ENCODE data around the gene TAF1A.
"Not testable (repeated sequence)": the region's sequence is repeated elsewhere in the genome, so short reads cannot be mapped to it uniquely, and the experiment has no call there.

The TAF1A gene

DNA sequence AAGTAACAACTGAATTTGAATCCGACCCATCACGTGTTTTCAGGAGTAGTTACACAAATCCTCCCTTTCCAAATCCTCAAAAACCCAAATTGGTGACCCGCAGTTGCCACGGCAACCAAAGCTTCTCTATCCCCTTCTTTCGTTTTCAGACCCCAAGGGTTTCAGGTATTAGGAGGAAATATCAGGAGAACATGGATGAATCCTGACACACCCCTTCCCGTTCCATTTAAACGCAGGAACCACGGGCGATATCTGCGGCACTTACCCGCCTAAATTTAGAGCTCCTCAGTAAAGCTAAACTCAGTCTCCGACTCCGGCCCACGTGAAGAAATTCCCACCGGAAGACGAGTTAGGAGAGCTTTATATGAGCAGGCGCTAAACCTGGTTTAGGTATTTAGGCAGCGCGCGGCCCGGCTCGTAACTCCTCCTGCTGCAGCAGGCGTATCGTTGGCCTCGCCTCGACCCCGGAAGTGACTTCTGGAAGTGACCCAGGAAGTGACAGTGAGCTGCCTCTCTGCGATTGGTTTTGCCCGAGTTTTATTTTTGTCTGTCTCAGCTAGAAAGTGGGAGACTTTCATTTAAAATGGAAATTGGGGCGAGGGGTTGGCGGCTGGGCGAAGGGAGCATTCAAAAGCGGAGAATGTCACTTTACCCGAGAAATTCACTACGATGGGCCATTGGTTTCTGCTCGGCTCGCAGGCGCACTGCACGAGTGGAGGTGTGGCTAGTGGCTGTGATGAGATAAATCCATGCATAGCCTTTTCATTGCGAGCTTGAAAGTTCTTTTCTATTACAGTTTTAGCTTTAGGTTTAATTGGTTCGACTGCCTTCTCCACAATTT is at the start of gene TAF1A:
Gene TAF1A, minus strand, starts transcription at position 472 of the 841 bp plus-strand sequence.
- peak; percentile 82 to 88 for DNase-seq

DNA sequence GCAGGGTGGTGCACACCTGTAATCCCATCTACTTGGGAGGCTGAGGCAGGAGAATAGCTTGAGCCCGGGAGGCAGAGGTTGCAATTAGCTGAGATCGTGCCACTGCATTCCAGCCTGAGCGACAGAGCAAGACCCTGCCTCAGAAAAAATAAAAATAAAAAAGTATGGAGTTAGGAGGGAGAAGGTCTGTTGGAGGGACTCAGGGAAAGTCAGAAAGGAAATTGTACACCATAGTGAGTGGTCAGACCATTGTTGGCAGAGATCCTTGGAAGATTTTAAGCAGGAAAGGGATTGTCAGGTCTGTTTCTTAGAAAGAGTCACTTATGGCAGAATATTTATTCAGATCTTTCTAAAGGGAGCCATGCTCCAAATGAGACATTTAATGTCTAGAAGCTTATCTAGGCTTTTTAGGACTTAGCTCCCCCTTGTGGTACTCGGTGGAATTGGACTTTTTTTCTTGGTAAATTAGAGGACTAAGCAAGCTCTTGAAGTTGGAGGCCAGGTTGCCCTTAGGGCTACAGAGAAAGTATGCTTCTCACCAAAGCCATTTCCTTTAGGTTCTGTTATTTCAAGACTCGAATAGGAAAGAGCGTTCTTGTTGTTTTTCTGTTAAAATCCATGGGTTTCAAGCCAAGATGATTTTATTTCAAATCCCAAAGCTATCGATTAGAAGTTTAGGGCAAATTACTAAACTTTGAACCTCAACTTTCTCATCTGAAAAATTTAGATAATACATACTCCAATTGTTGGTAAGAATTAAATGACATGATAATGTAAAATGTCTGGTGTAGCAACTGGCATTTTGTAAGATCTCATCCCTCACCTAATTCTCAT is 44.7 kb upstream of the TAF1A start:
- peak; percentile 75 to 90 for DNase-seq

DNA sequence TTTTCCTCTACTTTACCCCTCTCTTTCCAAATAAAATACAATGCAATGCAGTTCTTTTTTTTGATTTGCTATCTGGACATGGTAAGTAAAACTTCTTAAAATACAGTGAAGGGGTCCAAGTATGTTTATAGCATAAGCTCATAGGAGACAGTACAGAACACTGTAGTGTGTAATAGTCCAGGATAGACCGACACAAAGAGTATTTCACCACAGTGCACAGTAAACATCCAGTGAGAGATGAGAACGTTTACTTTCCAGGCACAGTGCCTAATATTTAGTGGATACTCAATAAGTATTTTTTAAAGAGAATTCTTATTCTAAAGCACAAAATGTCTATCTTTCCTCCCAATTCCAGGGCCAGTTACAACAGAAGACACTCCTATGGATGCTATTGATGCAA is 43.0 kb upstream of the TAF1A start:
- no peak for DNase-seq

DNA sequence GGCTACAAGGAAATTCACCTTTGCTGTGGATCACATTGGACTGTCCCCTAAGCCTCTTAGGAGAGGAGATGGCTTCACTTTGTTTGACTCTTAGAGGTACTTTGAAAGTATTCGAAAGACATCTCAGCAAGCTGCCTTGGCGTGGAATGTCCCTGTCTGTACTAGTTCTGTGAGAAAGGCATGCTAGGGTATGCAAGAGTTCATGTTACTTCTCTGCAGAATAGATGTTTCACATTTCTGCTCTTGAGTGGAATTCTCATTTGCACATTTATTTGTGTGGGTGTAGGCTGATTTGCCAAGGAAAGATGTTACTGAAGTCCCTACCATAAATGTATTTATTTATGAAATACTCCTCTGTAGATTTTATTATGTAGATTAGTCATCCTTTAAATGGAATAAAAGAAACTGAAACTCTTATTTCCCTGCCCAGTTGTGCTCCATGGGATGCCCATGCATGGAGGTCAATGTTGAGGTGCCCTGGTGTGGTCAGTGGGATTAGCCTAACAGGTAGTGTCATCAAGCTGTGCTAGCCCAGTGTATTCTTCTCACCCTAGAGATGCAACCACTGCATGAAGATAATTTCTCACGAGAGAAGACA is 42.0 kb upstream of the TAF1A start:
- DNase-seq, result no peak

DNA sequence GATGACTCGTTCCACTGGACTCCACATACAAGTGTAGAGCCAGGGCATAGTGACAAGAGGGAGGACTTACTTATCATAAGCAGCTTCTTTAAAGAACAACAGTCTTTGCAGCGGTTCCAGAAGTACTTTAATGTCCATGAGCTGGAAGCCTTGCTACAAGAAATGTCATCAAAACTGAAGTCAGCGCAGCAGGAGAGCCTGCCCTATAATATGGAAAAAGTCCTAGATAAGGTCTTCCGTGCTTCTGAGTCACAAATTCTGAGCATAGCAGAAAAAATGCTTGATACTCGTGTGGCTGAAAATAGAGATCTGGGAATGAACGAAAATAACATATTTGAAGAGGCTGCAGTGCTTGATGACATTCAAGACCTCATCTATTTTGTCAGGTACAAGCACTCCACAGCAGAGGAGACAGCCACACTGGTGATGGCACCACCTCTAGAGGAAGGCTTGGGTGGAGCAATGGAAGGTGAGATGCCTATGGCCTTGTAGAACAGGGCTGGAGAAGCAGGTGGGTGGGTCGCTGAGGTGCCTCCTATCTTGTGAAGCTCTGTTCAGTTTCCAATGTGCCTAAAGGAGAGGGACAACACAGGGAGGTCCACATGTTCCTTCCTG is 40.3 kb upstream of the TAF1A start:
- no peak for DNase-seq

DNA sequence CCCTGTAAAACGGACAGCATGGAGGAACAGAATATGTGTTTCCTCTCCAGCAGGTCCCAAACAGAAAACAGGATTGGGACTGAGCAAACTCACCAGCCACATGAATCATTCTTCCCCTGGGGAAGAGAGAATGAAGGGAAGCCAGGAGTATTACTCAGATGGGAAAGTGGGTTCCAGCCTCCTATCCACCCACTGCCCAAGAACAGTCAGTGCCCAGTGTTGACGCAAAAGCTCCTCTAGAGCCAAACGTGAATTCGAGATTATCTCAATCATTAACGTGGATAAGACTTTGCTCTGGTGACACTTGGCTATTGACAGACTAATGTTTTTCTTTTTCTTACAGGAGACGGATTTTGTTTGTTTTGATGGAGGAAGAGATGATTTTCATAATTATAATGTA is 37.5 kb upstream of the TAF1A start:
- DNase-seq, result no peak

DNA sequence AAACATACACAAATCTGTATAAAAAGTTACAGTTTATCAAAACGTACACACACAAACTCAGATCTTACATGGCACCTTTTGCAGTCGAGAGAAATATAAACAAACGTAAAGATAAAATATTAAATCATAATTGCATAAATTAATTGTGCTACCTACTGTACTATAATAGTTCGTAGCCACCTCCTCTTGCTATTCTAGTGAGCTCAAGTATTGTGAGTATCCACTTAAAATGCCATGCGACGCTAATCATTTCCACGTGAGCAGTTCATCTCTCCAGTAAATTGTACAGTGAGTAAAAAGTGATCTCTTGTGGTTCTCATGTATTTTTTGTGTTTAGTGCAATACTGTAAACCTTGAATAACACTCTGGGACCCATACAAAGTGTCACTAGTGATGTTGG is 34.5 kb upstream of the TAF1A start:
- DNase-seq, result no peak

DNA sequence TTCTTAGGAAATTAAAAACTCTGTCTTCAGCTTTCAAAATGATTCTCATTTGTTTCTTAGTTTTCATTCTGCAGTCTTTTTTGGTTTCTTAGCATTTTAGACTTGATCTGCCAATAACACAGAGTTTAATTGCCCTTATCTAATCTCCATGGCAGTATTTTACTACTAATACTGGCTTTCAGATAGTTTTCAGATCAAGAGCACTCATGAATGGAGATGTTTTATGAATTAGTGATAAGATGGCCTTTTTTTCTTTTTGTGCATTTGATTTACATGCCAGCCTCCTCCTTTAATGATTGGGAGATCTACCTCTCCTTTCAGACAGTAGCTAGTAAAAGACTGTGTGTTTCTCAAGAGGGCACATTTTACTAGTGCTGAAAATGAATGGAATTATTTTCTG is 33.7 kb upstream of the TAF1A start:
- DNase-seq, result no peak

DNA sequence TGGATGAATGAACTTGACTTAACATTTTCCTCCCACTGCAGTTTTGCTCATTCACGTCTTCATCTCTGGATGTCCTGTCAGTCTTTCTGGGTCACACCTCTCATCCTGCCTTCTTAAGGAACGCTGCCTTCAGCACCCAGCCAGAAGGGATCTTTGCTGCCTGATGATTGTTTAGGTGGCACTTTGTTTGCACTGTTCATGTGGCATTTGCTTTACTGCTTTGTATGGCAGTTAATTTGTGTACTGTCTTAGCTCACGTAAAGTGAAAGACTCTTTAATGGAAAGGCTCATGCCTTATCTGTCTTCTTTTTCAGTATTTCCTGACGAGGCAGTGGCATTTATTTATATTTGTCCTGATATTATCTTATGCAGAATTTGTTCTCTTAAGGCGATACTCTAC is 33.0 kb upstream of the TAF1A start:
- DNase-seq, result no peak

DNA sequence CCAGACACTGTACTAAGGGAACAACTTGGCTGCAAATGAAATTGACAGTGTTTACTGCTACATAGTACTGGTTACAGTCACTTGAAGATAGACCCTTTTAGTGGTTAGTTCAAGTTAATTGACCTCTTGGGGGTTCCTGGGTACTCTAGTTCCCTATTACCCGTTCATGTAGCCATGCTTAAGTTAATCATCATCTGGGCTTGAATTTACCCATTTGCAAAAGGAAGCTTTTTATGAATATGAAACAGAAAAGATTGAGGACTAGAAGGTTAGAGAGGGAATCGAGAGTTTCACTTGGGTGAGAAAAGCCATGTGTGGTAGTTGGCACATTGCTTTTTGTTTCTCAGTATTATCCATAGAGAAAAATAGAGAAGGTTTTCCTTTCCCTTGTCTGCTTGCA is 30.8 kb upstream of the TAF1A start:
- no peak for DNase-seq

DNA sequence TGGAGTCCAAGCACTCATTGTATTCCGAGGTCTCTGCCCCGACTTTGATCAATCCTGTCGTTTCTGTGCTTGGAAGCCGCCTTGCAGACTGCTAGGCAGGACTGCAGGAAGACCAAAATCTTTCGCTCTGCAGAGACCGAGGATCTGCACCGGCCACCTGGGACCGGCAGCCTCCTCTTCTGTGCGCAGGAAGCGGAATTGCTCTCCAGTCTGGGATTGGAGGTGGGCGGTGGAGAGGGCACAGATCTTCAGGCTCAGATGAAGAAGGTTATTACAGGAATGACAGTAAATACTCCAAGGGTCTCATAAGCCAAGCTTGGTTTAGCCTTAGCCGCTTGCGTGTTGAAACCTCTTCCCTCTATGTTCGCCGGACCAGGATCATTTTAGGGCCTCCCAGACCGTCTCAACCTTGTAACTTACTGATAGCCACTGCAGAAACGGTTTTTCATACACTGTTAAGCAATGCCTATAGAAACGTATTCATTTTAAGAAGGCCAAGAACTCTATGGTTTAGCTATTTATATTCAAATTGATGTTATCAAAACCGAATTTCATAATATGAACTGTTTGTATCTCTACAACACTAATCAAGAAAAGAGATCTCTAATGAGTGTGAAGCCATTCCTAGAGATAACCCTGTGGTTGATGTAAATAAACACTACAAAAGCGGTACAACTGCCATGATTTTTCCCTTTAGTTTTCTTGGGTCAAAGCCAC is 29.3 kb upstream of the TAF1A start:
- no peak for DNase-seq

DNA sequence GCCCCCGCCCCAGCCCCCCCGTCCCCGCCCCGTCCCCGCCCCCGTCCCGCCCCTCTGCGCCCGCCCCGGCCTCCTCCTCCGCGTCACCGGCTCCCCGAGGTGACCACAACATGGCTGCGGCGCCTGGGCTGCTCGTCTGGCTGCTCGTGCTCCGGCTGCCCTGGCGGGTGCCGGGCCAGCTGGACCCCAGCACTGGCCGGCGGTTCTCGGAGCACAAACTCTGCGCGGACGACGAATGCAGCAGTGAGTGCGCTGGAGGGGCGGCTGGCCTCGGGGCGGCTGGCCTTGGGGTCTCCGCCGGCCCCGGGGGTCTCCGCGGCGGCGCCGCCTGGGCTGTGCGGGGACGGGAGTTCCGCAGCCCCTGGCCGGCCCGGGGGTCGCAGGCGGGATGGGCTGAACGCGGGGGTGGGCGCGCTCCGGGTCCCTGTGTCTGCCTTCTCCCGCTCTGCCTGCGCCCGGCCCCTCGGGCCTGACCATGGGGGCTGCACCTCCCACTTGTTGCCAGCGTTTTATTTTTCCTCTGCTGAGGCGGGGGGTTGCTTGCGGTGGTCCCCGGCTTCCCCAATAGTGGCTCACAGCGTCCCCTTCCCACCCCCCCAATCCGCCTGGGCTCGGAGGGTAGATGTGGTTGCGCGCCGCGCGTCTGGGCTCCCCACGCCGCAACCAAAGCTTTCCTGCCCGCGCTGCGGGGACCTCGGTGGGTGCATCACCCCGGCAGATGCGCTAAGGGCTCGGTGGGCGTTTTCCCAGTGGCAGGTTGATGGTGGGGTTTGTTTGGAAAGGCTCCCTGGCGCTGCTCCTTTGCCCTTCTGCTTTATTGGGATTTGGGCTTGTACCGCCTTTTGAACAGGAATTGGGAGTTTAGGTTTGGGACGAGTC is 28.5 kb upstream of the TAF1A start, which contains the start of gene MIA3:
Gene MIA3, plus strand, starts transcription at position 97 of the 879 bp plus-strand sequence. Its CDS starts 14 bp downstream, at position 111.
- DNase-seq, result peak; percentile 9 to 54

DNA sequence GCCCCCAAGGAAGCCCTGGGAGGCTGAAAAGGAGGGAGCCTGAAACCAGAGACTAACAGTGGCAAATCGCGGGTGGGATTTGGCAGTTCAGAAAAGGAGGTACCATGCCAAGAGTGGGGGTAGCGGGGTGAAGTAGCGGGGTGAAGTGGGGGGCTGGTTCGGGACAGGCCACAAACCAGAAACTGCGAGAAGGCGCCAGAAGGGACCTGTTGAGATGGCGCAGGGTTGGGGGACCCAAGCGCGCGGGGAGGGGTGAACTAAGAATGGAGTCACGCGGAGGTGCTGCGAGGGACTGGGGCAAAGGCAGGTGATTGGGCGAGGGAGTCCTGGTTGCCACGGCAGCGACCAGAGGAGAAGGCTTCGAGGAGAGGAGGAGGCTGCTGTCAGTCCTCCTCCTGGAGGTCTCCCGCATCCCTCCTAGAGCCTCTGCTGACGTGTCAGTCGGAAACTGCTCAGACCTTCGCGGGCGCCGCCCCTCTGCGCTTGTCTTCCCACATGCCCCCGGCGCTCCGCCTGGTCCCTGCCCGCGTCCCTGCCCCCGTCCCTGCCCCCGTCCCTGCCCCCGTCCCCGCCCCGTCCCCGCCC is 27.7 kb upstream of the TAF1A start:
- peak; percentile 96 for DNase-seq

DNA sequence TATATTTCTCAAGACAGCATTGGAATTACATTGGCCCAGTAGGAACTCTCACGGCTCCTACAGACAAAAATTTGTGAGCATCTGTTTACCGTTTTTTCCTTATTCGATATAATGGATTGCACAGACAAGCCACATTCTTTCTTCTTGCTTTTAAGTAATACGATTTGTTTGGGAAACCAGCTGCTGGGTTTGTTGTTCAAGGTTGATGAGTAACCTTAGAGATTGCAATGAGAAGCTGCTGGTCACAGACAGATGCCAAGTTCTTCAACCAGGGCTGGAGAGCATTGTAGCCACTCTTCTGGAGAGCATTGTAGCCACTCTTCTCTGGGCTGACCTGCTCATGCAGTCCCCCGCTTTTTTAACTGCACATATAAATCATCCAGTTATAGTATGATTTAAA is 26.8 kb upstream of the TAF1A start:
- no peak for DNase-seq

DNA sequence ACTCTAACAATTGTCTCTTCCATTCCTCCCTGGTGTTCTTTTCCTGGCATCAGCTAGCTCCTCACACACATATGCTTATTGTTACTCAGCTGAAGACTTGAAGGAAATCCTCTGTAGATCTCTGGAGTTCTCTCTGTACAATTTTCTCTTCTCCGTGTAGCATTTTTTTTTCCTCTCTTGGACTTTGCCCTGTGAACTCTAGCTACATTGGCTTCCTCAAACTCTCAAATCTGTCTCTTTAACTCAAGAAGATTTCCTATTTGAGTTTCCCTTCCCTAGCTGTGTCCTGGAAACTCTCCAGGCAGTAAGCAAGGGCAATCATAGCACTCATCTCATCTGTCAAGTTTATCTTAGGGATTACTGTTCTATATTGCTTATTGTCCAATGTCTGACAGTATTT is 23.9 kb upstream of the TAF1A start:
- no peak for DNase-seq

DNA sequence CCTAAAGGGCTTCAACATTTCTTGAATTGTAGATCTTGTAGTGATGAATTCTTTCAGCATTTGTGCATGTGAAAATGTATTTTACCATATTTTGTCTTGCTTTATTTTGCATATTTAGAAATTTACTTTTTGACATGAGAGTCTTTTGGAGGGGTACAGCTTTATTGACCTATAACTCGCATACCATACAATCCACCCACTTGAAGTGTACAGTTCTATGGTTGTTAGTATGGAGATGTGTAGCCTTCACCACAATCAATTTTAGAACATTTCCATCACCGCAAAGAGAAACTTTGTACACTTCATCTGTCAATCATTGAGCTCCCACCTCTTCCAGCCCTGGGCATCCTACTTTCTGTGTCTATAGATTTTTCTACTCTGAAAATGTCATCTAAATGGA is 21.0 kb upstream of the TAF1A start:
- DNase-seq, result no peak

DNA sequence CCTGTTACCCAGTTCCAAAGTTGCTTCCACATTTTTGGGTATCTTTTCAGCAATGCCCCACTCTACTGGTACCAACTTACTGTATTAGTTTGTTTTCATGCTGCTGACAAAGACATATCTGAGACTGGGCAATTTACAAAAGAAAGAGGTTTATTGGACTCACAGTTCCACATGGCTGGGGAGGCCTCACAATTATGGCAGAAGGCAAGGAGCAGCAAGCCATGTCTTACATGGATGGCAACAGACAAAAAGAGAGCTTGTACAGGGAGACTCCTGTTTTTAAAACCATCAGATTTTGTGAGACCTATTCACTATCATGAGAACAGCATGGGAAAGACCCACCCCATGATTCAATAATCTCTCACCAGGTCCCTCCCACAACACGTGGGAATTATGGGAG is 19.4 kb upstream of the TAF1A start:
- DNase-seq, result not testable (repeated sequence)

DNA sequence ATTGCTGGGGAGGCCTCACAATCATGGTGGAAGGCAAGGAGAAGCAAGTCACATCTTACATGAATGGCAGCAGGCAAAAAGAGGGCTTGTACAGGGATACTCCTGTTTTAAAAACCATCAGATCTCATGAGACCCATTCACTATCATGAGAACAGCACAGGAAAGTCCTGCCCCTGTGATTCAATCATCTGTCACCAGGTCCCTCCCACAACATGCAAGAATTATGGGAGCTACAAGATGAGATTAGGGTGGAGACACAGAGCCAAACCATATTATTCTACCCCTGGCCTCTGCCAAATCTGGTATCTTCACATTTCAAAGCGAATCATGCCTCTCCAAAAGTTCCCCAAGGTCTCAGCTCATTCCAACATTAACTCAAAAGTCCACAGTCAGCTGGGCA is 17.0 kb upstream of the TAF1A start:
- no peak for DNase-seq

DNA sequence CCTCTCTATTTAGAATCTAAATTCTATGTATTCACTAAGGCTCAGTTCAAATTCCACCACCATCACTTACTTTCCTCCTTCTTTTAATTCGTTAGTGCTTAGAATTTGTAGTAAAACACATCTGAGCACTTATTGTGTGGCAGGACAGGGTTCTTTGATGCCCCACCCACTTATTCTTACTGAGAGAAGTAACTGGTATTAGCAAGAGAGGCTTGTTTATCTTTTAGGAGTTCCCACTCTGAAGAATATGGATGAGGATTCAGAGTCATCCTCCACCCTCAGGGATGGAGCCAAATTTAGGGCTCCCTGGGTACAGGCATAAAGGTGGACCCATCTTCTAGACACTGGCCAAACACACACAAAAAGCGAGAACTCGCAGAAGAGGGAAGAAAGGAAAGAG is 11.5 kb upstream of the TAF1A start:
- DNase-seq, result no peak

DNA sequence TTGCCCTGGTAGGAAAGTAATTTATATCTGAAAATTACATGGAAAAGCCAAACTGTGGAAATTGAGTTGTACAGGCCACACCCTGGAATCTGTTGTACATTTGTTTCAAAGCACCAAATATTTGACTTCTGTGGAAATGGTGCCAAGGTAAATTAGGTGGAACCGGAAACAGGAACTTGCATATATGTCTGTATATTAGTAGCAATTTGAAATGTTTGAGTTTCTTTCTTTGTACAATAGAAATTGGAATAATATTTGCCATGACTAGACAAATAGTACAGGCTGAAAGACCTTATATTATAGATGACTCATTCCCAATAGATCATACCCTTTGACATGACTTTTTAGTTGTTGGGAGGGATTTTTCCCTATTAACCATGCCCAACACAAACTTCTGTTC is 10.5 kb upstream of the TAF1A start:
- DNase-seq, result no peak

DNA sequence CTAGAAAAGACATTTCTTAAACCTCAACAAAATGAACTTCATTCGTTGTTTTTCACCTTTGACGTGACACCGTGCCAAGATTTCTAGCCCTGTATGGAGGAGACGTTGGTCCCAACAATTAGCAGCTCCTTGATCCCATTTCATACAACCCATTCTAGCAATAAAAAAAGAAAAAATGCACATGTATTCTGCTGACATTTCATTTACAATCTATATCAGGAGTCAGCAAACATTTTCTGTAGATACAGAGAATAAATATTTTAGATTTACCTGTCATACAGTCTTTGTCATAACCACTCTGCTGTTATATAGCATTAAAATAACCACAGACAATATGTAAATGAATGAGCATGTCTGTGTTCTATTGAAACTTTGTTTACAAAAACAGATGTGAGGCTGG is 7.0 kb upstream of the TAF1A start:
- DNase-seq, result no peak
